PC-3 (cell line): ENCODE data around the gene HECW1. TPM values are rescaled to one million over a fixed set of nuclear protein-coding genes. Genes with fewer than 3 reads are reported as not detected.
A peak's percentile ranks its signal among the peaks of the same experiment; 100 is the strongest.

Experiments used
- ATAC-seq: fragments of 200-7000 bp; cut with Tn5 transposase; 2 replicates; pipeline ENCODE4 v1.9.1; 2020; ENCODE audit warnings: mild to moderate bottlenecking, moderate library complexity
- BruUV-seq: library from RNA; stranded (reverse); fragments of 400-500 nt; replicated peaks from 2 replicates; lab custom pipeline; 2021; lab: Mats Ljungman, UMichigan
- CTCF ChIA-PET: fragments of 300-600 bp; sonication (Branson Sonifier 250); formaldehyde crosslinking; loops from one replicate; lab custom pipeline; 2022; ENCODE audit warnings: antibody characterized with exemption; lab: Charles Lee
- POLR2A ChIA-PET: fragments of 300-600 bp; sonication (Branson Sonifier 250); formaldehyde crosslinking; loops from one replicate; lab custom pipeline; 2022; ENCODE audit warnings: antibody characterized with exemption; ENCODE audit not compliant: unreplicated experiment; lab: Charles Lee
- DNase-seq: peaks from one replicate; pipeline ENCODE4 v3.0.0-alpha.2; 2015
- H2AFZ ChIP-seq: fragments of 300-600 bp; sonication (generic); 2 replicates; pipeline ENCODE4 v1.6.0; 2016; ENCODE audit warnings: antibody characterized with exemption, low read length
- H3F3A ChIP-seq: fragments of 300-600 bp; sonication (generic); one replicate; pipeline ENCODE4 v1.6.0; 2017; ENCODE audit warnings: antibody characterized with exemption, low read length, control low read depth, mild to moderate bottlenecking; ENCODE audit not compliant: unreplicated experiment
- H3K27ac ChIP-seq: fragments of 300-600 bp; sonication (generic); 2 replicates; pipeline ENCODE4 v1.5.1; 2016; ENCODE audit warnings: mild to moderate bottlenecking, low read length
- H3K27me3 ChIP-seq: fragments of 300-600 bp; sonication (generic); 2 replicates; pipeline ENCODE4 v1.6.1; 2016; ENCODE audit warnings: low read length, mixed read lengths
- H3K36me3 ChIP-seq: fragments of 300-600 bp; sonication (generic); 2 replicates; pipeline ENCODE4 v1.6.1; 2016; ENCODE audit warnings: low read depth, mixed run types, low read length, mixed read lengths
- H3K4me1 ChIP-seq: fragments of 300-600 bp; sonication (generic); 2 replicates; pipeline ENCODE4 v1.5.1; 2016; ENCODE audit warnings: low read length; ENCODE audit not compliant: insufficient read depth
- H3K4me2 ChIP-seq: fragments of 300-600 bp; sonication (generic); 2 replicates; pipeline ENCODE4 v1.6.0; 2016; ENCODE audit warnings: low read length
- H3K4me3 ChIP-seq: fragments of 300-600 bp; sonication (generic); 2 replicates; pipeline ENCODE4 v1.5.1; 2016; ENCODE audit warnings: mild to moderate bottlenecking, low read length, mixed read lengths
- H3K79me2 ChIP-seq: fragments of 300-600 bp; sonication (generic); 2 replicates; pipeline ENCODE4 v1.6.1; 2017; ENCODE audit warnings: low read length, mixed read lengths
- H3K9ac ChIP-seq: fragments of 300-600 bp; sonication (generic); 2 replicates; pipeline ENCODE4 v1.6.0; 2016; ENCODE audit warnings: mild to moderate bottlenecking, low read length
- H3K9me2 ChIP-seq: fragments of 300-600 bp; sonication (generic); replicated peaks from 2 replicates; pipeline ENCODE4 v1.6.1; 2016; ENCODE audit warnings: mixed run types, low read length, mixed read lengths
- H3K9me3 ChIP-seq: fragments of 300-600 bp; sonication (generic); 2 replicates; pipeline ENCODE4 v1.6.1; 2016; ENCODE audit warnings: low read length, mixed read lengths
- H4K20me1 ChIP-seq: fragments of 300-600 bp; sonication (generic); 2 replicates; pipeline ENCODE4 v1.6.1; 2016; ENCODE audit warnings: low read length, mixed read lengths
- EZH2 ChIP-seq: fragments of 300-600 bp; sonication (generic); IDR thresholded peaks from one replicate; pipeline ENCODE4 v1.6.1; 2017; ENCODE audit warnings: antibody characterized with exemption, mild to moderate bottlenecking, low read length; ENCODE audit not compliant: unreplicated experiment
- EZH2phosphoT487 ChIP-seq: fragments of 300-600 bp; sonication (generic); IDR thresholded peaks from 2 replicates; pipeline ENCODE4 v1.6.1; 2018; ENCODE audit warnings: mild to moderate bottlenecking, antibody characterized with exemption, low read length, borderline replicate concordance
- intact Hi-C: fragments of 100-400 bp; cut with micrococcal nuclease; formaldehyde crosslinking; loops from 2 replicates; pipeline ENCODE4 v1.9.0; 2023
- total RNA-seq: library from RNA; depleted of rRNA; stranded (reverse); fragments of >200 nt; gene quantifications from 2 replicates; pipeline ENCODE4 v1.2.3, GENCODE V29; 2014
- TF ChIP-seq, protein P1 (sequence below): fragments of 300-600 bp; sonication (generic); conservative IDR thresholded peaks from 2 replicates; pipeline ENCODE4 v1.5.1; 2017; ENCODE audit warnings: antibody characterized with exemption, low read depth, mild to moderate bottlenecking, low read length

The HECW1 gene
- total RNA-seq, 1 experiment from 2014 or later, result 3.0 TPM

GRCh38 chr7:43164757-43165156 lies 52.3 kb downstream of the HECW1 start:
- H3K4me3 ChIP-seq, result no peak overlapping the region
- no peak overlapping the region for H3K9ac ChIP-seq
- H3K27ac ChIP-seq, result peak overlapping the region; percentile 58
- H3K27me3 ChIP-seq, result no peaks in the 10 kb centered on the region
- POLR2A ChIA-PET, result interaction anchor here (0.6 kb wide), 1 partner anchor 233 kb away, joined by 6 read pairs; the partner anchor contains the start of genes MRPL32 and PSMA2
- intact Hi-C loops, result no loop called here
- TF ChIP-seq, protein P1, sequence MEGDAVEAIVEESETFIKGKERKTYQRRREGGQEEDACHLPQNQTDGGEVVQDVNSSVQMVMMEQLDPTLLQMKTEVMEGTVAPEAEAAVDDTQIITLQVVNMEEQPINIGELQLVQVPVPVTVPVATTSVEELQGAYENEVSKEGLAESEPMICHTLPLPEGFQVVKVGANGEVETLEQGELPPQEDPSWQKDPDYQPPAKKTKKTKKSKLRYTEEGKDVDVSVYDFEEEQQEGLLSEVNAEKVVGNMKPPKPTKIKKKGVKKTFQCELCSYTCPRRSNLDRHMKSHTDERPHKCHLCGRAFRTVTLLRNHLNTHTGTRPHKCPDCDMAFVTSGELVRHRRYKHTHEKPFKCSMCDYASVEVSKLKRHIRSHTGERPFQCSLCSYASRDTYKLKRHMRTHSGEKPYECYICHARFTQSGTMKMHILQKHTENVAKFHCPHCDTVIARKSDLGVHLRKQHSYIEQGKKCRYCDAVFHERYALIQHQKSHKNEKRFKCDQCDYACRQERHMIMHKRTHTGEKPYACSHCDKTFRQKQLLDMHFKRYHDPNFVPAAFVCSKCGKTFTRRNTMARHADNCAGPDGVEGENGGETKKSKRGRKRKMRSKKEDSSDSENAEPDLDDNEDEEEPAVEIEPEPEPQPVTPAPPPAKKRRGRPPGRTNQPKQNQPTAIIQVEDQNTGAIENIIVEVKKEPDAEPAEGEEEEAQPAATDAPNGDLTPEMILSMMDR, result no peak
- no peak for TF ChIP-seq EZH2
- TF ChIP-seq EZH2phosphoT487, result no peak
- H3K4me2 ChIP-seq, result peak overlapping the region; percentile 55
- ATAC-seq (peak; percentile 100), DNase-seq (peak; percentile 91)
- peaks cover 18% of the 10 kb centered on the region for H3K4me1 ChIP-seq
- CTCF ChIA-PET, result interaction anchor here (1.0 kb wide), 1 partner anchor 224 kb away, joined by 4 read pairs; no protein-coding TSS in a partner anchor
- H3K9me2 ChIP-seq, result no peaks in the 10 kb centered on the region
- H2AFZ ChIP-seq, result peak overlapping the region; percentile 63
- H3K9me3 ChIP-seq, result no peaks in the 10 kb centered on the region
- H3K79me2 ChIP-seq, result no peaks in the 10 kb centered on the region
- H3F3A ChIP-seq, result no peaks in the 10 kb centered on the region
- H4K20me1 ChIP-seq, result no peaks in the 10 kb centered on the region
- H3K36me3 ChIP-seq, result no peaks in the 10 kb centered on the region
- BruUV-seq, result no TSS peak

DNA sequence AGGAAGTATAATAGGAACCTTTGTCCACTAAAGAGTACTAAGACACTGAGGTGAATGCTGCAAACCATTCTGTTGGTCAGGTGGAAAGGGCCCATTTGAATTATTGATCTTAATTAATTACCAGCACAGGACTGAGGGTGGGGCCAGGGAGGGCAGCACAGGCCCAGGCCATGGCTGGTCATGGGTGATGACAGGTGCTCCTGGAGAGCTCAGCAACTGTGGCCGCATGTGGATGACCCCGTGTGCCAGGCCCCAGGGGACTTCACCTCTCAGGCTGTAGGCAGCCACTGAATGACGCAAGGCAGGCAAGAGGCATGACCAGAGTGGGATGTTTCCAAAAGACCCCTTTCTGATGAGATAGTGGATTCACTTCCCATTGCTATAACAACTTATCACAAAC lies 54.2 kb downstream of the HECW1 start:
- Histone ChIP-seq H3K9me2 (no peaks in the 10 kb centered on the region), H3K9ac (no peak overlapping the region), H3K4me3 (no peak overlapping the region), H3K9me3 (no peaks in the 10 kb centered on the region), H3K4me1 (peaks cover 18% of the 10 kb centered on the region), H3K4me2 (no peak overlapping the region), H3K79me2 (no peaks in the 10 kb centered on the region), H2AFZ (no peak overlapping the region), H4K20me1 (no peaks in the 10 kb centered on the region), H3K27ac (no peak overlapping the region), H3F3A (no peaks in the 10 kb centered on the region), H3K36me3 (no peaks in the 10 kb centered on the region), H3K27me3 (no peaks in the 10 kb centered on the region)
- DNase-seq, result no peak
- no TSS peak for BruUV-seq
- intact Hi-C loops, result no loop called here
- TF ChIP-seq, protein P1, result no peak
- no peak for TF ChIP-seq EZH2
- no peak for TF ChIP-seq EZH2phosphoT487
- no peak for ATAC-seq
- POLR2A ChIA-PET, result no interaction called here
- CTCF ChIA-PET, result no interaction called here

- BruUV-seq, result no TSS peak
- no peaks in the 10 kb centered on the region for H4K20me1 ChIP-seq
- H3K9ac ChIP-seq, result no peak overlapping the region
- H3K27ac ChIP-seq, result no peak overlapping the region
- H3K79me2 ChIP-seq, result no peaks in the 10 kb centered on the region
- ChIA-PET CTCF (no interaction called here), POLR2A (no interaction called here)
- H3K9me3 ChIP-seq, result no peaks in the 10 kb centered on the region
- no peaks in the 10 kb centered on the region for H3K9me2 ChIP-seq
- H3K4me3 ChIP-seq, result no peak overlapping the region
- DNase-seq, result no peak
- H3K4me1 ChIP-seq, result peaks cover 15% of the 10 kb centered on the region
- no peak overlapping the region for H2AFZ ChIP-seq
- H3F3A ChIP-seq, result no peaks in the 10 kb centered on the region
- no peaks in the 10 kb centered on the region for H3K36me3 ChIP-seq
- no peaks in the 10 kb centered on the region for H3K27me3 ChIP-seq
- H3K4me2 ChIP-seq, result no peak overlapping the region
- TF ChIP-seq EZH2phosphoT487 (no peak), EZH2 (no peak)
- TF ChIP-seq, protein P1, result no peak
- ATAC-seq, result no peak
- intact Hi-C loops, result no loop called here
Observed at GRCh38 chr7:43169076-43169475, 56.6 kb downstream of the HECW1 start.
